ENCODE measurements around the gene STK38L.

GRCh38 chr12:27293463-27293862 lies 49.4 kb downstream of the STK38L start:
- TF ChIP-seq CTCF (IDR thresholded peaks at IDR 0.05; ENCODE audit: control extremely low read depth in 1 of 3, insufficient read depth in 1 of 3, low read depth in 1 of 3, low read length in 3 of 3) (no peak), TAF1 (IDR thresholded peaks at IDR 0.05; ENCODE audit: low read depth, low read length) (no peak), POLR2AphosphoS5 (IDR thresholded peaks at IDR 0.05; ENCODE audit: low read depth, low read length) (no peak), KDM1A (IDR thresholded peaks at IDR 0.05; ENCODE audit: borderline replicate concordance, low read length) (no peak), SP2 (IDR thresholded peaks at IDR 0.05; ENCODE audit: low read length) (no peak), CEBPB (IDR thresholded peaks at IDR 0.05; ENCODE audit: low read depth, low read length) (no peak), MAFK (IDR thresholded peaks at IDR 0.05; ENCODE audit: low read depth, low read length) (no peak), ATF3 (IDR thresholded peaks at IDR 0.05; ENCODE audit: insufficient read depth, low read depth, low read length) (no peak)

Data from H1 (cell line).